Trophoblast cell (in vitro differentiated cells and primary cell): ENCODE results near the gene GATA5.

Source experiments
- DNase-seq, 2 donors: peaks; one replicate each; pipeline ENCODE4 v3.0.0-alpha.2; 2016
- H2AFZ ChIP-seq: 2 replicates; pipeline ENCODE4 v1.6.1; 2013; ENCODE audit warnings: low read length, moderate library complexity, mild to moderate bottlenecking; ENCODE audit not compliant: insufficient read depth, poor library complexity
- H2AK5ac ChIP-seq: 2 replicates; pipeline ENCODE4 v1.6.1; 2013; ENCODE audit warnings: mild to moderate bottlenecking, low read length
- H2BK120ac ChIP-seq: 2 replicates; pipeline ENCODE4 v1.6.1; 2013; ENCODE audit warnings: low read length, mild to moderate bottlenecking, moderate library complexity; ENCODE audit not compliant: insufficient read depth, poor library complexity
- H2BK12ac ChIP-seq: 2 replicates; pipeline ENCODE4 v1.6.1; 2013; ENCODE audit warnings: mild to moderate bottlenecking, low read length, moderate library complexity
- H2BK5ac ChIP-seq: 2 replicates; pipeline ENCODE4 v1.6.1; 2013; ENCODE audit warnings: low read length, low read depth, moderate library complexity, mild to moderate bottlenecking; ENCODE audit not compliant: poor library complexity
- H3K14ac ChIP-seq: 2 replicates; pipeline ENCODE4 v1.6.1; 2013; ENCODE audit warnings: mild to moderate bottlenecking, low read length
- H3K18ac ChIP-seq: 2 replicates; pipeline ENCODE4 v1.6.1; 2013; ENCODE audit warnings: mild to moderate bottlenecking, low read length
- H3K23ac ChIP-seq: 2 replicates; pipeline ENCODE4 v1.6.1; 2013; ENCODE audit warnings: low read length
- H3K27ac ChIP-seq: 2 replicates; pipeline ENCODE4 v1.5.1; 2013; ENCODE audit warnings: low read depth, mild to moderate bottlenecking, inconsistent platforms, low read length, moderate library complexity
- H3K27me3 ChIP-seq: 2 replicates; pipeline ENCODE4 v1.6.1; 2013; ENCODE audit warnings: inconsistent platforms, mild to moderate bottlenecking, low read length, moderate library complexity; ENCODE audit not compliant: insufficient read depth
- H3K36me3 ChIP-seq, 2 experiments: 1 replicate in 1 of 2; 2 replicates in 1 of 2; pipeline ENCODE4 v1.6.1; 2013; ENCODE audit warnings: low read length in 2 of 2, mild to moderate bottlenecking in 2 of 2, moderate library complexity in 1 of 2; ENCODE audit not compliant: insufficient read depth in 2 of 2, control insufficient read depth in 1 of 2
- H3K4ac ChIP-seq: 2 replicates; pipeline ENCODE4 v1.6.1; 2013; ENCODE audit warnings: low read depth, mild to moderate bottlenecking, low read length, moderate library complexity
- H3K4me1 ChIP-seq, 2 experiments: 1 replicate in 1 of 2; 2 replicates in 1 of 2; pipeline ENCODE4 v1.6.1; 2013; ENCODE audit warnings: low read length in 2 of 2, mild to moderate bottlenecking in 2 of 2, moderate library complexity in 1 of 2; ENCODE audit not compliant: insufficient read depth in 2 of 2, control insufficient read depth in 1 of 2
- H3K4me2 ChIP-seq: 2 replicates; pipeline ENCODE4 v1.6.1; 2013; ENCODE audit warnings: inconsistent platforms, mild to moderate bottlenecking, low read length, moderate library complexity
- H3K4me3 ChIP-seq: 2 replicates; pipeline ENCODE4 v1.5.1; 2013; ENCODE audit warnings: mild to moderate bottlenecking, low read depth, low read length, inconsistent platforms
- H3K79me1 ChIP-seq: one replicate; pipeline ENCODE4 v1.6.1; 2013; ENCODE audit warnings: low read length
- H3K79me2 ChIP-seq: 2 replicates; pipeline ENCODE4 v1.6.1; 2013; ENCODE audit warnings: low read length, mild to moderate bottlenecking; ENCODE audit not compliant: control insufficient read depth, insufficient read depth, poor library complexity
- H3K9ac ChIP-seq: 2 replicates; pipeline ENCODE4 v1.6.1; 2013; ENCODE audit warnings: mild to moderate bottlenecking, low read length
- H3K9me3 ChIP-seq: 2 replicates; pipeline ENCODE4 v1.6.1; 2013; ENCODE audit warnings: low read depth, mild to moderate bottlenecking, control low read depth, inconsistent platforms, low read length; ENCODE audit not compliant: insufficient read depth
- H4K12ac ChIP-seq: 2 replicates; pipeline ENCODE4 v1.6.1; 2013; ENCODE audit warnings: low read depth, mild to moderate bottlenecking, low read length, moderate library complexity
- H4K8ac ChIP-seq: 2 replicates; pipeline ENCODE4 v1.6.1; 2013; ENCODE audit warnings: low read depth, mild to moderate bottlenecking, low read length, moderate library complexity
- H4K91ac ChIP-seq: one replicate; pipeline ENCODE4 v1.6.1; 2013; ENCODE audit warnings: low read depth, mild to moderate bottlenecking, low read length, moderate library complexity
- WGBS: extraction: QIAGEN DNeasy Blood & Tissue Kit; methylation state at CpG from one replicate; pipeline ENCODE4 v1.1.7; 2013; ENCODE audit warnings: missing lambda C conversion rate; ENCODE audit not compliant: insufficient read length, insufficient coverage; ENCODE audit errors: extremely low coverage; 5-methylcytosine and 5-hydroxymethylcytosine counted together

GATA5 gene

DNA sequence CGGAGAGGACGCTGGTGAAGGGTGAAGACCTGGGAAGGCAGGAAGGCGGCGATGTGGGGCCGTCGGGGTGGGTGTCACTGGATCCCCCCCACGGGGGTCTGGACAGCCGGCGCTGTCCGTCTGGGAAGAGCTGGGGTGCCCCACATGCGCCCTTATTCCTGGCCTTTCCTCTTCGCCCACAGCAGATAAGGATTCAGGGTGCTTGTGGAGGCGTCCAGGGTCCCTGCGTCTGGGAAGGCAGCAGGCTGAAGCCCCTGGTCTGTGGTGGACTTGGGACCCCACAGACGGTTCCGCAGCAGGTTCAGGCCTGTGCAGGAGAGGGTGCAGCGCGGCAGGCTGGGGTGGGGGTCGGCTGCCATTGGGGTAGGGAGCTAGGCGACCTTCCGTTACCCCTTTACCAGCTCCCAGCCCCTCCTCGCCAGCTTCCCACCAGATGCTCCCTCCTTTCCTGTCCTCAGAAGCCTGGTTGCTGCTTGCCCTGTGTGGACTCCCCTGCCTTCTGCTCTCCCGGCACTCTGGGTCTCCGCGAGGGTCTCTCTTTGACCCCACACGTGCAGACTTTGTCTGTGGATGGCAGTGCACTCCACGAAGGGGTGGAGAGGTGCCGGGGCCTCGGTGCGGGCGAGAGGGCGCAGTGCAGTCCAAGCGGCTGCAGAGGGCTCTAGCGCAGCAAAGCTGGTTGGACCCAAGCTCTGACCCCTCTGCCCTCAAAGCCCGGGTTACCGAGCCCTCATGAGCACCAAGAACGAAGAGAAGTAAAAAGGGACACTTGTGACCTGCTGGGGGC, 2.1 kb upstream of the GATA5 start:
- peaks cover 19 to 23% of the 10 kb centered on the region in 2 experiments for H3K4me1 ChIP-seq
- no peak overlapping the region for H3K4ac ChIP-seq
- H3K9ac ChIP-seq, result no peak overlapping the region
- no peaks in the 10 kb centered on the region for H3K79me2 ChIP-seq
- no peak overlapping the region for H3K14ac ChIP-seq
- peaks cover 5% of the 10 kb centered on the region for H3K9me3 ChIP-seq
- no peak overlapping the region for H2BK12ac ChIP-seq
- no CpG with 5 or more reads among the region's 37 CpGs for WGBS
- no peak overlapping the region for H3K4me2 ChIP-seq
- no peak for DNase-seq
- no peak overlapping the region for H4K8ac ChIP-seq
- no peaks in the 10 kb centered on the region for H3K79me1 ChIP-seq
- no peak overlapping the region for H2BK120ac ChIP-seq
- H2BK5ac ChIP-seq, result no peak overlapping the region
- H2AFZ ChIP-seq, result no peak overlapping the region
- peaks cover 0 to 2% of the 10 kb centered on the region in 2 experiments for H3K36me3 ChIP-seq
- no peak overlapping the region for H3K23ac ChIP-seq
- no peak overlapping the region for H3K27ac ChIP-seq
- H3K27me3 ChIP-seq, result peaks cover 54% of the 10 kb centered on the region
- H4K91ac ChIP-seq, result no peak overlapping the region
- H4K12ac ChIP-seq, result no peak overlapping the region
- H3K18ac ChIP-seq, result no peak overlapping the region
- H3K4me3 ChIP-seq, result peak overlapping the region; percentile 1
- H2AK5ac ChIP-seq, result no peak overlapping the region

DNA sequence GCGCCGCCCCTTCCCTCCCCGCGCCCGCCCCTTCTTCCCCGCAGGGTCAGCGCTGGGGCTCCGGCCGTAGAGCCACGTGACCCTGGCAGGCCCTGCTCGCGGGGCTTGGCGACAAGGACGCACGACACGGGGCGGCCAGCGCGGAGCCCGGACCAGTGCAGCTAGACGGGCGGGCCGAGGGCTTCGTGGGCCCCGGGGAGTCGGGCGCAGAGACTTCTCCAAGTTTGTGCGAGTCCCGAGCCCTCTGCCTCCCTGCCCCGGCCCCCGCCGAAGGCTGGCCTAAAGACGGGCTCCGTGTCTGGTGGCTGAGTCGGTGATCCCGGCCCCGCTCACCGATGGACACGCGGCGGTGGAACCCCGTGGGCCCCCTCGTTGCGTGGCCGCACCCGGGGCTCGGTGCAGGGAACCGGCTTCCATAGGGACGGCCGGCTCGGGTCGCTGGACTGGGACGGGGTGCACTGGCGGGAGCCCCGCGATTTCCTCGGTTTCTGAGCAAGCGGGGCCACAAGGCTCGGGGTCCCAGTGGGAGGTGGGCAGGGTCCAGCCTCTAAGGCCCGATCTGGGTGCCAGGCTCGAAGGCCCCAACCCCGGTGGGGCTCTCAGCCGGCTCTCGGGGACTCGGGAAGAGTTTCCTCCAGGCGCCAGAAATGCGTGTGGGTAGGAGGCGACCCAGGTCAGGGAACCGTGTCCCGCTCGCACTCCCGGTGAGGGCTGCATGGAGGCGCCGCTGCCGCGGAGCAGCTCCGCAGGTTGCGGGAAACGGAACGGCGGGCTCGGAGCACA, 452 bp upstream of the GATA5 start:
- Histone ChIP-seq H3K27me3 (peaks cover 49% of the 10 kb centered on the region), H3K9me3 (peaks cover 1% of the 10 kb centered on the region), H2AFZ (peak overlapping the region; percentile 31), H3K4me2 (peak overlapping the region; percentile 30), H3K4me1 (peaks cover 11 to 18% of the 10 kb centered on the region in 2 experiments), H3K4me3 (no peak overlapping the region), H2AK5ac (no peak overlapping the region), H4K91ac (no peak overlapping the region), H3K79me2 (no peaks in the 10 kb centered on the region), H2BK120ac (no peak overlapping the region), H4K8ac (no peak overlapping the region), H2BK12ac (no peak overlapping the region), H3K23ac (no peak overlapping the region), H3K9ac (no peak overlapping the region), H3K4ac (no peak overlapping the region), H3K14ac (no peak overlapping the region), H3K36me3 (peaks cover 0 to 2% of the 10 kb centered on the region in 2 experiments), H2BK5ac (no peak overlapping the region), H4K12ac (no peak overlapping the region), H3K18ac (no peak overlapping the region), H3K27ac (no peak overlapping the region), H3K79me1 (no peaks in the 10 kb centered on the region)
- no peak for DNase-seq
- WGBS, result no CpG with 5 or more reads among the region's 82 CpGs

DNA sequence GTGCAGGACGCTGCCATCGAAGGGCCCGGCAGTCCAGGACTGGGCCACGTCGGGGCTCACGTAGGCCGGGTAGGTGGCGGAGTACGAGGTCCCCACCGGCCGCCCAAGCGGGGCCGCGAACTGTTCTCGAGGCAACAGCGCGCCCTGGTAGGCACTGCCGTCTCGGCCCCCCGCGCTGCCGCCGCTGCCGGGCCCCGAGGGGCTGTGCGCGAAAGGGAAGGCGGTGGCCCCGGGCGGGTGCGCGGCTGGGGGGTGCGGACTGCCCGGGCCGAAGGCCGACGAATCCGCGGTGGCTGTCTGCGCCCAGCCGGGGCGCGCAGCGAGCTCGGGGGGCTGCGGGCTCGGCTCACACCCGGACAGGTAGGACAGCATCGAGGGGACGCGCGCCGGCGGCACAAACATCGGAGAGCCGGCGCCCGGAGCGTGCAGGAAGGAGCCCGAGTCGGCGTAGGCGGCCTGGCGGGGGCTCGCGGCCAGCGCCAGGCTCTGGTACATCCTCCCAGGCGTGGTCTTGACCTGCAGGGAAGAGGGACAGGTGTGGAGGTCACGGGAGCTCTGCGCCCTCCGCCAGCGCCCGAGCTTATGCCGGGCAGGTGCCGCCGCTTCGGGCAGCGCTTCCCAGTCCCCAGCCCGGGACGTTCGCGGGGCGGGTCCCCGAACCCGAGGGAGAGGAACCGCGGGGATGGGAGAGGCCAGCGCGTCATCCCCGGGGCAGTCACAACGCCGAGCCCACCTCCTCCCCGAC, 596 bp downstream of the GATA5 start:
- H3K9ac ChIP-seq, result no peak overlapping the region
- no peaks in the 10 kb centered on the region for H3K79me2 ChIP-seq
- no peak overlapping the region for H3K27ac ChIP-seq
- no peak overlapping the region for H2BK5ac ChIP-seq
- peaks cover 49% of the 10 kb centered on the region for H3K27me3 ChIP-seq
- H3K4ac ChIP-seq, result no peak overlapping the region
- H4K91ac ChIP-seq, result no peak overlapping the region
- no peak for DNase-seq
- no peak overlapping the region for H3K18ac ChIP-seq
- no CpG with 5 or more reads among the region's 93 CpGs for WGBS
- H3K9me3 ChIP-seq, result peaks cover 1% of the 10 kb centered on the region
- H2AFZ ChIP-seq, result peak overlapping the region; percentile 10
- peak overlapping the region; percentile 28 for H3K4me3 ChIP-seq
- H3K23ac ChIP-seq, result no peak overlapping the region
- H4K12ac ChIP-seq, result no peak overlapping the region
- no peak overlapping the region for H3K14ac ChIP-seq
- H3K36me3 ChIP-seq, result peaks cover 0 to 2% of the 10 kb centered on the region in 2 experiments
- no peak overlapping the region for H4K8ac ChIP-seq
- peaks cover 11 to 18% of the 10 kb centered on the region in 2 experiments for H3K4me1 ChIP-seq
- no peaks in the 10 kb centered on the region for H3K79me1 ChIP-seq
- H2AK5ac ChIP-seq, result no peak overlapping the region
- H2BK120ac ChIP-seq, result no peak overlapping the region
- H2BK12ac ChIP-seq, result no peak overlapping the region
- H3K4me2 ChIP-seq, result peak overlapping the region; percentile 55

DNA sequence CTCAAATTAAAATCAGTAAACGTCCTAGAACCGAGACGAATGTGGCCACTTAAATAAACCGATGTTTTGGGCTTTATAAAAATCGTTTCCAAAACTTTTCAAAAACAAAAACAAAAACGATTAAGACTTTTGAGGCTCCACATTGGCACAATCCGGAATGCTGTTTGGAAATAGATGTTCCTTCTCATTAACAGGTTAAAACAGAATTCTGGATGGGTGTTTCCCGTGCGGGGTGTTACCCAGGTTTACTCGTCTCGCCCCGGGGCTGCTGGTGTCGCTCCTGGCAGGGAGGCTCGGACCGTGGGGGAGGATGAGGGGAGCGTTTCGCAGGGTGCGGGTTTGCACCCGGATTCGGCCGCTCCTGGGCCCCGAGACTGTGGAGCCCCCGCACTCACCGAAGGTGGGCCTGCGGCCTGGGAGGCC, 1.2 kb downstream of the GATA5 start:
- Histone ChIP-seq H3K9me3 (peaks cover 1% of the 10 kb centered on the region), H3K79me2 (no peaks in the 10 kb centered on the region), H3K79me1 (no peaks in the 10 kb centered on the region), H3K27ac (no peak overlapping the region), H4K8ac (no peak overlapping the region), H3K23ac (no peak overlapping the region), H3K4me1 (peaks cover 11 to 18% of the 10 kb centered on the region in 2 experiments), H2BK5ac (no peak overlapping the region), H2BK12ac (no peak overlapping the region), H3K18ac (no peak overlapping the region), H2AK5ac (no peak overlapping the region), H3K4me3 (no peak overlapping the region), H2BK120ac (no peak overlapping the region), H3K9ac (no peak overlapping the region), H2AFZ (peak overlapping the region; percentile 10), H3K4me2 (peak overlapping the region; percentile 55), H4K91ac (no peak overlapping the region), H3K27me3 (peaks cover 49% of the 10 kb centered on the region), H3K4ac (no peak overlapping the region), H3K36me3 (peaks cover 0 to 2% of the 10 kb centered on the region in 2 experiments), H4K12ac (no peak overlapping the region), H3K14ac (no peak overlapping the region)
- no CpG with 5 or more reads among the region's 25 CpGs for WGBS
- no peak for DNase-seq
